K562 (cell line): Measurements from ENCODE around the gene KLK2. TPM values are rescaled to one million over a fixed set of nuclear protein-coding genes. Genes with fewer than 3 reads are reported as not detected.

Experiments
- ATAC-seq: fragments of 200-7000 bp; cut with Tn5 transposase; 3 replicates; pipeline ENCODE4 v1.9.1; 2020; ENCODE audit warnings: moderate library complexity
- BruUV-seq: library from RNA; stranded (reverse); fragments of 400-500 nt; replicated peaks from 2 replicates; lab custom pipeline; 2021; lab: Mats Ljungman, UMichigan
- CTCF ChIA-PET: fragments of 300-600 bp; formaldehyde crosslinking; extraction: SDS; loops from one replicate; lab custom pipeline; 2021; ENCODE audit warnings: low intra/inter-chr PET ratio; lab: Yijun Ruan, JAX
- POLR2A ChIA-PET: fragments of 300-600, 350-650 bp; sonication (Branson Sonifier 250); formaldehyde crosslinking; extraction: SDS; loops from one replicate; lab custom pipeline; 2021; ENCODE audit warnings: antibody characterized with exemption, inconsistent platforms; lab: Yijun Ruan, JAX
- DNase-seq, 4 experiments: peaks; one replicate each; pipeline versions ENCODE4 v3.0.0 to v3.0.0-alpha.2; 2011 to 2018; ENCODE audit warnings: low spot score in 3 of 4, mixed read lengths in 3 of 4; ENCODE audit errors: extremely low read depth in 1 of 4
- FAIRE-seq: peaks from 2 replicates; lab custom pipeline; 2011; peaks lifted over from hg19 to GRCh38; lab: Jason Lieb, UNC
- H2AFZ ChIP-seq: 2 replicates; pipeline ENCODE4 v1.6.0; 2011; ENCODE audit warnings: low read depth, low read length, control low read depth, inconsistent platforms
- H3K27ac ChIP-seq: fragments of 200-600 bp; 3 replicates; pipeline ENCODE4 v1.8.0; 2011; ENCODE audit warnings: low read depth, mild to moderate bottlenecking, control low read depth, inconsistent platforms, low read length, moderate library complexity, mixed read lengths; ENCODE audit errors: extremely low read depth
- H3K27me3 ChIP-seq, 2 experiments: fragments of 300-600 bp in 1 of 2; 2 replicates in 1 of 2; 3 replicates in 1 of 2; pipeline versions ENCODE4 v1.6.0 to v1.8.0; 2011; ENCODE audit warnings: inconsistent platforms in 2 of 2, low read length in 2 of 2, mild to moderate bottlenecking in 1 of 2, mixed read lengths in 1 of 2, moderate library complexity in 1 of 2; ENCODE audit not compliant: control insufficient read depth in 2 of 2, insufficient read depth in 2 of 2
- H3K36me3 ChIP-seq: fragments of 300-600 bp; 3 replicates; pipeline ENCODE4 v1.8.0; 2011; ENCODE audit warnings: mild to moderate bottlenecking, low read length, inconsistent platforms; ENCODE audit not compliant: control insufficient read depth, insufficient read depth
- H3K4me1 ChIP-seq, 2 experiments: fragments of 200-600 bp in 1 of 2; replicated peaks in 1 of 2; 2 replicates in 1 of 2; 3 replicates in 1 of 2; pipeline versions ENCODE4 v1.5.1 to v1.8.0; 2011; ENCODE audit warnings: inconsistent platforms in 2 of 2, low read length in 2 of 2, mild to moderate bottlenecking in 1 of 2, mixed read lengths in 1 of 2, moderate library complexity in 1 of 2; ENCODE audit not compliant: control insufficient read depth in 2 of 2, insufficient read depth in 2 of 2
- H3K4me2 ChIP-seq: 2 replicates; pipeline ENCODE4 v1.6.1; 2011; ENCODE audit warnings: low read length, control low read depth, inconsistent platforms, mixed read lengths; ENCODE audit not compliant: insufficient read depth
- H3K4me3 ChIP-seq: fragments of 200-600 bp; sonication (generic), shearing (Covaris generic); 2 replicates; pipeline ENCODE4 v1.5.1; 2016; ENCODE audit warnings: control low read depth, inconsistent platforms
- H3K79me2 ChIP-seq: fragments of 200-600 bp; 3 replicates; pipeline ENCODE4 v1.8.0; 2011; ENCODE audit warnings: low read length, inconsistent platforms; ENCODE audit not compliant: control insufficient read depth, insufficient read depth
- H3K9ac ChIP-seq, 2 experiments: 2 replicates each; pipeline versions ENCODE4 v1.6.0 to v1.6.1; 2011; ENCODE audit warnings: low read depth in 2 of 2, low read length in 2 of 2, control low read depth in 1 of 2, inconsistent platforms in 1 of 2, mild to moderate bottlenecking in 1 of 2, mixed read lengths in 1 of 2; ENCODE audit not compliant: insufficient read depth in 1 of 2
- H3K9me1 ChIP-seq: one replicate; pipeline ENCODE4 v1.6.0; 2011; ENCODE audit warnings: inconsistent platforms, mild to moderate bottlenecking, low read length, moderate library complexity; ENCODE audit not compliant: control insufficient read depth, insufficient read depth
- H3K9me3 ChIP-seq: replicated peaks from 2 replicates; pipeline ENCODE4 v1.5.1; 2011; ENCODE audit warnings: low read depth, low read length, inconsistent platforms; ENCODE audit not compliant: control insufficient read depth, insufficient read depth
- H4K20me1 ChIP-seq: replicated peaks from 2 replicates; pipeline ENCODE4 v1.6.1; 2011; ENCODE audit warnings: low read length, inconsistent platforms, mixed read lengths; ENCODE audit not compliant: control insufficient read depth, insufficient read depth
- ADNP ChIP-seq: fragments of 200-800 bp; sonication (Bioruptor generic); IDR thresholded peaks from 2 replicates; pipeline ENCODE4 v1.6.1; 2016; ENCODE audit warnings: missing genetic modification characterization, missing compliant biosample characterization
- FOXJ2 ChIP-seq: fragments of 200-800 bp; sonication (Bioruptor generic); IDR thresholded peaks from 2 replicates; pipeline ENCODE4 v1.6.1; 2016; ENCODE audit warnings: missing genetic modification characterization, missing compliant biosample characterization
- GATAD2B ChIP-seq: fragments of 450-650 bp; IDR thresholded peaks from 2 replicates; pipeline ENCODE4 v1.6.1; 2017; ENCODE audit warnings: mild to moderate bottlenecking, borderline replicate concordance
- HDAC8 ChIP-seq: fragments of 450-650 bp; IDR thresholded peaks from 2 replicates; pipeline ENCODE4 v1.6.1; 2016; ENCODE audit warnings: mild to moderate bottlenecking, missing genetic modification characterization, moderate library complexity, missing compliant biosample characterization
- LEF1 ChIP-seq: fragments of 450-650 bp; IDR thresholded peaks from 2 replicates; pipeline ENCODE4 v1.6.1; 2016; ENCODE audit warnings: mild to moderate bottlenecking
- POU5F1 ChIP-seq: fragments of 150-350 bp; IDR thresholded peaks from 2 replicates; pipeline ENCODE4 v1.6.1; 2014; ENCODE audit warnings: borderline replicate concordance, low read length, low read depth, mild to moderate bottlenecking; ENCODE audit not compliant: partially characterized antibody
- ZNF77 ChIP-seq: fragments of 250-450 bp; sonication (Bioruptor Pico); IDR thresholded peaks from 2 replicates; pipeline ENCODE4 v1.5.0; 2020
- WGBS: fragments of 100-300 bp; shearing (Covaris generic); methylation state at CpG from one replicate; pipeline ENCODE4 v1.1.6; 2016; ENCODE audit warnings: low coverage, mixed read lengths; ENCODE audit not compliant: insufficient coverage; ENCODE audit errors: missing lambda C conversion rate; 5-methylcytosine and 5-hydroxymethylcytosine counted together
- in situ Hi-C: fragments of 300-500 bp; cut with MboI; formaldehyde crosslinking; loops from 4 replicates; pipeline ENCODE4 v1.15.0; 2018; ENCODE audit warnings: inconsistent platforms, mixed read lengths
- intact Hi-C: fragments of 100-400 bp; cut with micrococcal nuclease; formaldehyde crosslinking; loops from 2 replicates; pipeline ENCODE4 v1.14.2; 2022
- polyA plus RNA-seq, 8 experiments: library from polyadenylated mRNA; depleted of rRNA in 4 of 8; stranded (reverse) in 5 of 8; unstranded in 3 of 8; fragments of >200 nt; fragmentation: Nextera tagmentation in 2 of 8; fragmentation: Illumina TruSeq in 1 of 8; extraction: Ambion mirVana in 2 of 8; extraction: Trizol in 1 of 8; gene quantifications; 2 replicates each; pipeline versions ENCODE4 v1.2.1 to v1.2.3, GENCODE V29; 2011 to 2014; ENCODE audit warnings: inconsistent platforms in 1 of 8, missing spikeins in 1 of 8
- total RNA-seq, 7 experiments: library from RNA; depleted of rRNA in 6 of 7; stranded (reverse); fragments of >200 nt in 6 of 7; fragmentation: Illumina TruSeq in 2 of 7; extraction: Trizol in 2 of 7; gene quantifications; 2 replicates each; pipeline versions ENCODE4 v1.2.1 to v1.2.3, GENCODE V29; 2011 to 2021; ENCODE audit warnings: low replicate concordance in 1 of 7
- TF ChIP-seq, protein P1 (sequence below): fragments of 250-450 bp; sonication (Bioruptor Pico); IDR thresholded peaks from 2 replicates; pipeline ENCODE4 v1.4.0; 2020; ENCODE audit warnings: mild to moderate bottlenecking, moderate library complexity

KLK2 gene
- total and polyA plus RNA-seq, 9 of the 15 experiments (the other 6 are each of a cell fraction or from before 2014, with no cell fraction given) = 0.11 to 0.47 (median 0.23) TPM; not detected in 1

DNA sequence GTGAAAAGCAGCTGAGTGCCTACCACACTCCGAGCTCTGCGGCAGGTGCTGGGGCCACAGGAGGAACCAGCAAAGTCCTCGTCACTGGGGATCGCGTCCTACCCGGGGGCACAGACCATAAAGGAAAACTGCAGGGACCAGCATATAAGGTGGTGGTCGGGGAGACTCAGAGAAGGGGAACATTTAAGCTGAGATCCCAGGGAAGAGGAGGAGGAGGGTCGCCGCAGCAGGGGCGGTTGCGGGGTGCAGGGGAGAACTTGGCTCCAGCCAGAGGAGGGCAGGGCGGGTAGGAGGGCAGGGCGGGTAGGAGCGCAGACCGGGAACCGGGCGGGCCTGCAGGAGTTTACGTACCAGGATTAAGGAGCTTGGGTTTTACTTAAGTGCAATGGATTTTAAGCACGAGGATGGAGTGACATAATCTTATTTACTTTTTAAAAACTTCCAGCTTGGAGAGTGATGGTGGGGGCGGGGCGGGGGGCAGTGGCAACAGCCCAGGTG lies 38.9 kb downstream of the KLK2 start:
- Histone ChIP-seq H3K27me3 (peaks cover 27 to 58% of the 10 kb centered on the region in 2 experiments), H3K4me3 (no peak overlapping the region), H3K9me3 (no peaks in the 10 kb centered on the region), H4K20me1 (peaks cover 3% of the 10 kb centered on the region; the same call in 1 of the 2 replicates), H3K36me3 (no peaks in the 10 kb centered on the region), H3K9me1 (no peaks in the 10 kb centered on the region), H3K9ac (no peak overlapping the region), H3K4me1 (peaks cover 0 to 28% of the 10 kb centered on the region in 2 experiments; a peak in 3 of 5 replicates), H2AFZ (no peak overlapping the region), H3K79me2 (no peaks in the 10 kb centered on the region), H3K27ac (no peak overlapping the region), H3K4me2 (no peak overlapping the region)
- in situ Hi-C loops (loop anchor here (10.0 kb wide), 1 partner anchor 377 kb away; no protein-coding TSS in a partner anchor), intact Hi-C loops (no loop called here)
- BruUV-seq = no TSS peak
- WGBS = under 1% methylated on average over 19 of the region's 21 CpGs
- DNase-seq (no peak), FAIRE-seq (no peak), ATAC-seq (no peak)
- ChIA-PET CTCF (no interaction called here), POLR2A (interaction anchor here (0.6 to 1.8 kb wide), 6 partner anchors 10 to 180 kb away, joined by 3 to 5 read pairs (median 3); no protein-coding TSS in a partner anchor)
- TF ChIP-seq FOXJ2 (tag) = no peak
- no peak for TF ChIP-seq LEF1
- TF ChIP-seq ADNP (tag) = no peak
- TF ChIP-seq, protein P1, sequence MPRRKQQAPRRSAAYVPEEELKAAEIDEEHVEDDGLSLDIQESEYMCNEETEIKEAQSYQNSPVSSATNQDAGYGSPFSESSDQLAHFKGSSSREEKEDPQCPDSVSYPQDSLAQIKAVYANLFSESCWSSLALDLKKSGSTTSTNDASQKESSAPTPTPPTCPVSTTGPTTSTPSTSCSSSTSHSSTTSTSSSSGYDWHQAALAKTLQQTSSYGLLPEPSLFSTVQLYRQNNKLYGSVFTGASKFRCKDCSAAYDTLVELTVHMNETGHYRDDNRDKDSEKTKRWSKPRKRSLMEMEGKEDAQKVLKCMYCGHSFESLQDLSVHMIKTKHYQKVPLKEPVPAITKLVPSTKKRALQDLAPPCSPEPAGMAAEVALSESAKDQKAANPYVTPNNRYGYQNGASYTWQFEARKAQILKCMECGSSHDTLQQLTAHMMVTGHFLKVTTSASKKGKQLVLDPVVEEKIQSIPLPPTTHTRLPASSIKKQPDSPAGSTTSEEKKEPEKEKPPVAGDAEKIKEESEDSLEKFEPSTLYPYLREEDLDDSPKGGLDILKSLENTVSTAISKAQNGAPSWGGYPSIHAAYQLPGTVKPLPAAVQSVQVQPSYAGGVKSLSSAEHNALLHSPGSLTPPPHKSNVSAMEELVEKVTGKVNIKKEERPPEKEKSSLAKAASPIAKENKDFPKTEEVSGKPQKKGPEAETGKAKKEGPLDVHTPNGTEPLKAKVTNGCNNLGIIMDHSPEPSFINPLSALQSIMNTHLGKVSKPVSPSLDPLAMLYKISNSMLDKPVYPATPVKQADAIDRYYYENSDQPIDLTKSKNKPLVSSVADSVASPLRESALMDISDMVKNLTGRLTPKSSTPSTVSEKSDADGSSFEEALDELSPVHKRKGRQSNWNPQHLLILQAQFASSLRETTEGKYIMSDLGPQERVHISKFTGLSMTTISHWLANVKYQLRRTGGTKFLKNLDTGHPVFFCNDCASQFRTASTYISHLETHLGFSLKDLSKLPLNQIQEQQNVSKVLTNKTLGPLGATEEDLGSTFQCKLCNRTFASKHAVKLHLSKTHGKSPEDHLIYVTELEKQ (CRISPR knock-in tag) = no peak
- TF ChIP-seq POU5F1 = no peak
- TF ChIP-seq HDAC8 (tag) = no peak
- TF ChIP-seq GATAD2B = no peak
- TF ChIP-seq ZNF77 (CRISPR knock-in tag) = no peak
